Hepatocyte (in vitro differentiated cells): ENCODE measurements around the gene FAM153A. TPM values are rescaled to one million over a fixed set of nuclear protein-coding genes. Genes with fewer than 3 reads are reported as not detected.
"Not testable (repeated sequence)": the region's sequence is repeated elsewhere in the genome, so short reads cannot be mapped to it uniquely, and the experiment has no call there.

Experiments used
- DNase-seq: peaks from one replicate; pipeline ENCODE4 v3.0.0-alpha.2; 2016; ENCODE audit warnings: low spot score
- H2AFZ ChIP-seq: fragments of 200-600 bp; sonication (generic); 2 replicates; pipeline ENCODE4 v1.6.0; 2016; ENCODE audit warnings: antibody characterized with exemption, mild to moderate bottlenecking
- H3K27ac ChIP-seq: fragments of 200-600 bp; sonication (generic); 2 replicates; pipeline ENCODE4 v1.5.1; 2016; ENCODE audit warnings: mild to moderate bottlenecking
- H3K27me3 ChIP-seq: fragments of 200-600 bp; sonication (generic); 2 replicates; pipeline ENCODE4 v1.6.1; 2016
- H3K36me3 ChIP-seq: fragments of 200-600 bp; sonication (generic); replicated peaks from 2 replicates; pipeline ENCODE4 v1.5.1; 2016; ENCODE audit warnings: low read depth; ENCODE audit not compliant: insufficient read depth
- H3K4me1 ChIP-seq: fragments of 200-600 bp; sonication (generic); 2 replicates; pipeline ENCODE4 v1.5.1; 2016; ENCODE audit warnings: mild to moderate bottlenecking, moderate library complexity; ENCODE audit not compliant: insufficient read depth
- H3K4me2 ChIP-seq: fragments of 200-600 bp; sonication (generic); 2 replicates; pipeline ENCODE4 v1.6.0; 2016
- H3K4me3 ChIP-seq: fragments of 200-600 bp; sonication (generic); 2 replicates; pipeline ENCODE4 v1.5.1; 2016; ENCODE audit warnings: mild to moderate bottlenecking
- H3K79me2 ChIP-seq: fragments of 200-600 bp; sonication (generic); 2 replicates; pipeline ENCODE4 v1.6.0; 2017; ENCODE audit warnings: mild to moderate bottlenecking
- H3K9me2 ChIP-seq: fragments of 200-600 bp; sonication (generic); replicated peaks from 2 replicates; pipeline ENCODE4 v1.6.0; 2017; ENCODE audit warnings: mild to moderate bottlenecking; ENCODE audit not compliant: insufficient read depth
- H3K9me3 ChIP-seq: fragments of 200-600 bp; sonication (generic); 2 replicates; pipeline ENCODE4 v1.5.1; 2016; ENCODE audit warnings: low read depth, mild to moderate bottlenecking
- H4K20me1 ChIP-seq: fragments of 200-600 bp; sonication (generic); 2 replicates; pipeline ENCODE4 v1.6.0; 2016; ENCODE audit warnings: mild to moderate bottlenecking; ENCODE audit not compliant: insufficient read depth, poor library complexity, severe bottlenecking
- WGBS: methylation state at CpG from one replicate; pipeline ENCODE4 v1.1.6; 2016; ENCODE audit warnings: low lambda C conversion rate; ENCODE audit errors: missing lambda C conversion rate; 5-methylcytosine and 5-hydroxymethylcytosine counted together
- polyA plus RNA-seq: library from polyadenylated mRNA; unstranded; fragments of >200 nt; fragmentation: Nextera tagmentation; extraction: Ambion mirVana; gene quantifications from 2 replicates; pipeline ENCODE4 v1.2.1, GENCODE V29; 2016
- total RNA-seq: library from RNA; depleted of rRNA; stranded (reverse); fragments of >200 nt; gene quantifications from 2 replicates; pipeline ENCODE4 v1.2.3, GENCODE V29; 2014

Gene FAM153A
- total and polyA plus RNA-seq, 2 experiments from 2014 or later, result 0.27 to 0.56 TPM

DNA sequence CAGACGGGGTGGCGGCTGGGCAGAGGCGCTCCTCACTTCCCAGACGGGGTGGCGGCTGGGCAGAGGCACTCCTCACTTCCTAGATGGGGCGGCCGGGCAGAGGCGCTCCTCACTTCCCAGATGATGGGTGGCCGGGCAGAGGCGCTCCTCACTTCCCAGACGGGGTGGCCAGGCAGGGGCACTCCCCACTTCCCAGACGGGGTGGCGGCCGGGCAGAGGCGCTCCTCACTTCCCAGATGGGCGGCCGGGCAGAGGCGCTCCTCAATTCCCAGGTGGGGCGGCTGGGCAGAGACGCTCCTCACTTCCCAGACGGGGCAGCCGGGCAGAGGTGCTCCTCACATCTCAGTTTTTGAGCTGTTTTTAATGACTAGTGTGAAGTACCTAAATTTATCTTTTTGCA is 86.6 kb downstream of the FAM153A start:
- not testable (repeated sequence) for H4K20me1 ChIP-seq, H3K36me3 ChIP-seq, DNase-seq, H3K9me2 ChIP-seq, H3K79me2 ChIP-seq, H3K4me2 ChIP-seq, H3K4me3 ChIP-seq, H2AFZ ChIP-seq, H3K27me3 ChIP-seq, H3K9me3 ChIP-seq, H3K27ac ChIP-seq, H3K4me1 ChIP-seq
- WGBS, result 93% methylated on average over 9 of the region's 22 CpGs

- not testable (repeated sequence) for H3K4me3 ChIP-seq, H3K79me2 ChIP-seq, H3K36me3 ChIP-seq, H3K27me3 ChIP-seq, H3K4me2 ChIP-seq, H3K9me2 ChIP-seq, H3K9me3 ChIP-seq, DNase-seq, H3K27ac ChIP-seq, H2AFZ ChIP-seq, H4K20me1 ChIP-seq, H3K4me1 ChIP-seq
- WGBS, result 82% methylated on average over 7 of the region's 12 CpGs
These were observed 87.3 kb downstream of the FAM153A start for GRCh38 chr5:177695356-177695930.

DNA sequence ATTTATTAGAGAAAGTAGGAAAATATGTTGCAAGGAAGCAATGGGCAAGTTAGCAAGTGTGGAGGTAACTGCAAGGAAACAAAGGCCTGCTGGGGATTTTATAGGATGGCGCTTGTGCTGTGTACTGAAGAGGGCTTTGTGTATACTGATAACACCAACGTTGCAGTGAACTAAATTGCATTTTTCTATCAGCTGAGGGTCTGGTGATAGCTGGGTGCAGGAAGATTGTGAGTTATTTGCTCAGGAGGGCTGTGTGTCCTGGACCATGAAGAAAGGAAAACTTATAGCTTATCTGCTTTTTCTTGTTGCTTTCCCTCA is 88.2 kb downstream of the FAM153A start:
- not testable (repeated sequence) for H3K9me3 ChIP-seq, H3K9me2 ChIP-seq, H3K27me3 ChIP-seq, H3K4me3 ChIP-seq, H2AFZ ChIP-seq, H3K4me1 ChIP-seq, DNase-seq, H4K20me1 ChIP-seq, H3K79me2 ChIP-seq, H3K27ac ChIP-seq, H3K36me3 ChIP-seq, H3K4me2 ChIP-seq
- WGBS, result no CpG with 5 or more reads among the region's 2 CpGs

- not testable (repeated sequence) for H3K36me3 ChIP-seq, H3K27ac ChIP-seq, H3K4me1 ChIP-seq, H2AFZ ChIP-seq, H3K9me3 ChIP-seq, H4K20me1 ChIP-seq, H3K9me2 ChIP-seq, H3K4me3 ChIP-seq, H3K4me2 ChIP-seq, H3K79me2 ChIP-seq, H3K27me3 ChIP-seq
- WGBS, result 77% methylated on average over 6 of the region's 8 CpGs
- DNase-seq, result peak; percentile 14
These were observed 88.8 kb downstream of the FAM153A start for GRCh38 chr5:177693671-177694517.

DNA sequence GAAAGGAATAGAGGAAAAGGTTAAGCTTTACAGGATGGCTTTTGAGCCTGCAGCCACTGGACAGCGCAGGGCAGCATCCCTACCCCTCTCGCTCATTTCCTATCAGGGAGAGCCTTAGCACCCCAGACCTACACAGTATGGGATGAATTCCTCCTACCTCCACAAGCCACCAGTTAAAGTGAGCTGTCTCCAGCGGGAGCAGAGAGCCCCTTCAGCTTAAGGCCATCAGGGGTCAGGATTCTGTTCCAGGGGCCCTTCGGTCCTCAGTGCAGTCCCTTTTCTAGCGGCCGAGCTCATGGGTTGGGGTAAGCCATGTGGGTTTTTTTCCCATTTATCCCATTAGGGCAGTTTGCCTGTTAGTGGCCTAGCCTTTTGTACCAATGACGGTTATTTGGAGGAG is 89.7 kb downstream of the FAM153A start:
- H3K4me2 ChIP-seq, H3K4me3 ChIP-seq, H3K79me2 ChIP-seq, H3K4me1 ChIP-seq, H2AFZ ChIP-seq, H3K27me3 ChIP-seq, H3K36me3 ChIP-seq, H3K27ac ChIP-seq, H3K9me3 ChIP-seq, DNase-seq, H4K20me1 ChIP-seq, H3K9me2 ChIP-seq: not testable (repeated sequence)
- 59% methylated on average over 2 of the region's 7 CpGs for WGBS

DNA sequence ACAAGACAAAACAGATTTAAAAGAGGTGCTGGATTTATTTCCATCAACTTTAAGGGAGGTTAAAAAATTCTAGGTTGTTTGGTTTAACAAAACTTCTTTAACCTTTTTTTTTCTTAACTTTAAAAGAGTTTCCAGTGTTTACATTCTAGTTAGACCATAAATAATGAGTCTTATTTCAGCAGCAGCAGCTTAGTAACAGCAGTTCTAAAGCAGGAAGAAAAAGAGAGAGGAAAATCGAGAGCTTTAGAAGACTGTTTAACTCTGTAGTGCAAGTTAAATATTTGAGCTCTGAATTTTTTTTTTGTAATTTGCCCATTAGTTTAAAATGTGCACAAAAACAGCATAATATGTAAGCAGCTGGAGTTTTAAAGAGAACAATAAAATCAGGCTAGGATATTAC is 90.2 kb downstream of the FAM153A start:
- H3K36me3 ChIP-seq, H3K4me1 ChIP-seq, H3K27me3 ChIP-seq, H3K9me2 ChIP-seq, H3K27ac ChIP-seq, H3K4me2 ChIP-seq, H3K79me2 ChIP-seq, H2AFZ ChIP-seq, H4K20me1 ChIP-seq, DNase-seq, H3K9me3 ChIP-seq, H3K4me3 ChIP-seq: not testable (repeated sequence)
- WGBS, result 13% methylated on average over 1 of the region's 1 CpG

DNA sequence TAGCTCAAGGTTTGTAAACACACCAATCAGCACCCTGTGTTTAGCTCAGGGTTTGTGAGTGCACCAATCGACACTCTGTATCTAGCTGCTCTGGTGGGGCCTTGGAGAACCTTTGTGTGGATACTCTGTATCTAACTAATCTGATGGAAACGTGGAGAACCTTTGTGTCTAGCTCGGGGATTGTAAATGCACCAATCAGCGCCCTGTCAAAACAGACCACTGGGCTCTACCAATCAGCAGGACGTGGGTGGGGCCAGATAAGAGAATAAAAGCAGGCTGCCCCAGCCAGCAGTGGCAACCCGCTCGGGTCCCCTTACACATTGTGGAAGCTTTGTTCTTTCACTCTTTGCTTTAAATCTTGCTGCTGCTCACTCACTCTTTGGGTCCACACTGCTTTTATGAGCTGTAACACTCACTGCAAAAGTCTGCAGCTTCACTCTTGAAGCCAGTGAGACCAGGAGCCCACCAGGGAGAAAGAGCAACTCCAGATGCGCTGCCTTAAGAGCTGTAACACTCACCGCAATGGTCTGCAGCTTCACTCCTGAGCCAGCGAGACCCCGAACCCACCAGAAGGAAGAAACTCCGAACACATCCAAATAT is 93.6 kb downstream of the FAM153A start:
- not testable (repeated sequence) for H3K27ac ChIP-seq, H3K4me2 ChIP-seq, H3K9me2 ChIP-seq, H3K4me3 ChIP-seq, H3K4me1 ChIP-seq, H2AFZ ChIP-seq, H3K27me3 ChIP-seq, H4K20me1 ChIP-seq, H3K9me3 ChIP-seq, DNase-seq, H3K79me2 ChIP-seq, H3K36me3 ChIP-seq
- WGBS, result 95% methylated on average over 12 of the region's 12 CpGs

DNA sequence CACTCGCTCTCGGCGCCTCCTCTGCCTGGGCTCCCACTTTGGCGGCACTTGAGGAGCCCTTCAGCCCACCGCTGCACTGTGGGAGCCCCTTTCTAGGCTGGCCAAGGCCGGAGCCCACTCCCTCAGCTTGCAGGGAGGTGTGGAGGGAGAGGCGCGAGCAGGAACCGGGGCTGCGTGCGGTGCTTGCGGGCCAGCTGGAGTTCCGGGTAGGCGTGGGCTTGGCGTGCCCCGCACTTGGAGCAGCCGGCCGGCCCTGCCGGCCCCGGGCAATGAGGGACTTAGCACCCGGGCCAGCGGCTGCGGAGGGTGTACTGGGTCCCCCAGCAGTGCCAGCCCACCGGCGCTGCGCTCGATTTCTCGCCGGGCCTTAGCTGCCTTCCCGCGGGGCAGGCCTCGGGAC is 94.6 kb downstream of the FAM153A start:
- H3K79me2 ChIP-seq, H3K9me3 ChIP-seq, H3K9me2 ChIP-seq, H3K4me3 ChIP-seq, H3K36me3 ChIP-seq, H3K27me3 ChIP-seq, H3K4me1 ChIP-seq, H2AFZ ChIP-seq, H3K4me2 ChIP-seq, H3K27ac ChIP-seq, H4K20me1 ChIP-seq, DNase-seq: not testable (repeated sequence)
- WGBS, result 97% methylated on average over 10 of the region's 32 CpGs

DNA sequence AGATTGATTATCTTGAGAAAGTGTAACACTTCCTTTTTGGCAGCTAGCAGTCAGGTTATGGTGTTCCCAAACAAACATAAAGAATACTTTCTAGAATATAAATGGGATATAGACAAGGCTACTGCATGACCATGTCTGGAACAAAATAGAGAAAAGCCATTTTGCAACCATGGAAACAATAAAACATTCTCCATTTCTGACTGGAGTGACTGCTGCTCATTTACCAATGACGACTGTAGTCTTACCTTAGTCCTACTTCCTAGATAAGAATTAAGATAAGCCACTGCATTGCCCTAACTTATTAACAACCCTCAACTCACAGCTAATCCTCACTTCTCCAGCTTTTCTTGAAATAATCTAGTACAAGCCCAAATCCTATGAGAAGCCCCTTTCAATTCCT is 100.8 kb downstream of the FAM153A start:
- H3K4me3 ChIP-seq, H4K20me1 ChIP-seq, H2AFZ ChIP-seq, H3K9me3 ChIP-seq, H3K27ac ChIP-seq, H3K4me2 ChIP-seq, H3K4me1 ChIP-seq, H3K27me3 ChIP-seq, H3K79me2 ChIP-seq, DNase-seq, H3K9me2 ChIP-seq, H3K36me3 ChIP-seq: not testable (repeated sequence)
- 26% methylated on average over 1 of the region's 1 CpG for WGBS
